OCI-M2 (cell line): ENCODE results near the gene ESRRG.
"Not testable (repeated sequence)": the region's sequence is repeated elsewhere in the genome, so short reads cannot be mapped to it uniquely, and the experiment has no call there.

Source experiments
- DNase-seq: peaks from one replicate; lab custom pipeline; 2025; ENCODE audit not compliant: unreplicated experiment; lab: John Stamatoyannopoulos, UW

ESRRG gene

DNA sequence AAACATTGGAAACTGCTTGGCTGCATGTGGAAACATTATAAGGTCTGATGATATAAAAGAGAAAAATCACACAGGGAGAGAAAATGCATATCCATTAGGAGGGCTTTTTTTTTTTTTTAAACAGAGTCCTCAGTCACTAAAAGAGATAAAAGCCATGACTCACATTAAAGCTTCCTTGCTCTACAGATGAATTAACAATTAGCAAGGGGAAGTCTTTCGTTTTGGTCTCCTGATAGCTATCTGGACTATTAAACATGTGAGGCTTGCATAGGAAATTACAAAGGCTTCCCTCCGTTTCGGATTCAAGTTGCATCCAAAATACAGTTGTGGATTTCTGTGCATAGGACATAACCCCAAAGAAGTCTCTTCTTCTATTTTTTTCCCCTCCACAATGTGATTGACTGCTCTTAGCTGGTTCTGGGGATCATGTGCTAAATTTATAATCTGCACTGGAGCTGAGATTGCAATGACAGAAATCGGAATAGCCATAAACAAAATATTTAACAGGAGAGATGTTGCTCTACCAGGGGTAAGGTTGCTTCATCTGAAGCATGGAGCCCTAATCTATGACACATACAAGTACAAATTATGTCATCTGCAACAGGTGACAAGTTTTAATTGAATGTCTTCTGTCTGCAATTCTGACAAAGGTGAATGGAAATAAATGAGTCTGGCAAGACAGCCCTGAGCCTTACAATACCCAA lies 146.8 kb downstream of the ESRRG start:
- no peak for DNase-seq

DNA sequence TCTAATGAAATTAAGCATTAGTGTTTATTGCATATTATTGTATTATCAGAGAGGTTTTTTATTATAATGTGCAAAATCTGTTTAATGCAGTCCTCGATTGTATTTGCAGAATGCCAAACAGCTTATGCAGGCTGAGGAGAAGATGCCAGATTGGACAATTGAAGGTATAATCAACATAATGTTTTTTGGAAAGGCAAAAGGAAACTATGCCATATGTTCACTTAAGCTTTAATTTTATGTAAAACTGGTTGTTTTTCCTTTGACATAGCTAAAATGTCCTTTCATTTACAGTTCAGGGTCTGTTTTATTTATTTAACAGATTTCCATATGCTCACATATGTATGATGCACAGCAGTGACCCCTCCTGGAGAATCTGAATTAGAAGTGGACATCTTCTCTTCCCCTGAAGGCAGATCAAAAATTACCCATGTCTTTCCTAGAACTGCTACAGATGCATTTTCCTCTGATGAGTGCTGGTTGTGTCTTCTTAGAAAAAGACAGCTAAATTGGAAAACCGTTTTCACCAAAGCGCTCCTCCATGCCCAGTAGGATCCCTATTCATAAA lies 156.5 kb downstream of the ESRRG start:
- DNase-seq = no peak

DNA sequence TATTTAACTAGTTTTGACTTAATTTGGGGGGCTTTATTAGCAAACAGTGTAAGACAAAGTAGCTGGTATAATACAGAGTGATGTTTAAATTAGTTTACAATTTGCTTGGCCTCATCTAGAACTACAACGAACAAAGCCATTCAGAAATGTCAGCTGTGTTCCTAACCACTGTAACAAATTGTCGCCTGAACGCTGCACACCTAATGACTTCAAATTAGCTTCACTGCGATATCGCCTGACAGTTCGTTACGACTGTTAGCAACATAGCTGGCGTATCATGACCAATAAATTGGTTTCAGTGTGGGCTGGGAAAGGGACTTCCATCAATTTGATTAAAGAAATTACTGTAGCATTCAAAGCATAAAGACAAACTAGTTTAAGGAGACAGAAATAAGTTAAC lies 160.1 kb downstream of the ESRRG start:
- DNase-seq = no peak

DNA sequence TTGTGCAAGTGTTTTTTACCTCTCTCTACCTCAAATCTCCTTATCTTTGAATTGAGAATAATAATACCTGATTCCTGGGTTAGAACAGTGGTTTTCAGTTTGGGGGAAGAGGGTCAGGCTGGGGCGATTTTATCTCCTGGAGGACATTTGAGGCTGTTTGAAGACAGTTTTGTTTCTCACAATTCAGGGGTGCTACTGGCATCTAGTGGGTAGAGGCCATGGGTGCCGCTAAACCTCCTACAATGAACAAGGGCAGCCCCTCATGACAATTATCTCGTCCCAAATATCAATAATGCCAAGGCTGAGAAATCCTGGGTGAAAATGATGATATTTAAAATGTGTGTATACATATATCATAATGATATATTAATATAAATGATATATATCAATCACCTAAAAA lies 160.8 kb downstream of the ESRRG start:
- no peak for DNase-seq

DNA sequence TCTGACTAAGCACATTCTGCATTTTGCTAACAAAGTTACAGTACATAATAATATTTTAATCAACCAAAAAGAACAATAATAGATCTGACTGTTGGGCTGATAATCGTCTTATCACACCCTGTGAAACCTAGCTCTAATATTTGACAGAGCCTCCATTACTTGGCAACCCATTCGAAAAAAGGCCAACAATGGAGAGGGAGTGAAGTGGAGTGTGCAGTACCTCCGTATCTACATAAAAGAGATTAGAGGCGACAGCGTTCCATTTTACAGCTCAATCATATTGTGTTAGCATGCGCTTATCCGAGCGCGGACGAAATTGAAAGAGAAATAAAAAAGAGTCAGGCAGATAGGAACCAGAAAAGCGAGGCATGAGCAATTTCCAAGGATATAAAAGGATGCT lies 162.7 kb downstream of the ESRRG start:
- no peak for DNase-seq

DNA sequence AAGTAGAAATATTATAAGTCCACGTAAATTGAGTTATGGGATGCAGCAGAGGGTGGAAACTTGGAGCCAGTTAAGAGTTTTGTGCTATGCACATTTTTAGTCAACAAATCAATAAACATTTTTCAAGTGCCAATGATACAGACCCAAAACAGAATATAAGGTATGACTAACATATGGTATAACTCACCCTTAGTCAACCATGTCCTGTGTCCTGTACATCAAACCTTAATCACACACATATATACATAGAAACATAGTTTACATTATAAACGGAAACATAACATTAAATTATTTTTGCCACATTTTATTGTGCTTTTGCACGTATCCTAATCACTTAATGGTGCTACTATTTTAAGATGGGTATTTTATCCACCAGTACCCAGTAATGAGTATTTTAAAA lies 163.9 kb downstream of the ESRRG start:
- DNase-seq = no peak

DNA sequence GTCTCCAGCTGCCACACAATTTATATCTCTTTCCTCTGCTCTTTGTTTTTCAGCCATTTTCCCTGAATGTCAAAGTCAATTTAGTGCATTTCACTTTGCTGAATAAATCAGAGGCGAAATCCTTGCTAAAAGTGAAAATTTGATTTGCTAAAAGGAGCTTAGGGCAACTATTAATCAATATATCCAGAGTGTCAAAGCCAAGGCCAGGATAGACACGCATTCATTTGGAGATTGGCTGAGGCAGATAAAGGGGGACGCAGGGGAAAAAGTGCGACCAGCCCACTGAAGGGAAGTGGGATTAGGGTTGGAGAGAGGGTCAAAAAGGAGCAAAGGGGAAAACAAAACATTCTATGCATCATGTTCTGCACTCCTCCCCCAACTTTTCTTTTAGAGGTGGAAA lies 167.6 kb downstream of the ESRRG start:
- no peak for DNase-seq

DNA sequence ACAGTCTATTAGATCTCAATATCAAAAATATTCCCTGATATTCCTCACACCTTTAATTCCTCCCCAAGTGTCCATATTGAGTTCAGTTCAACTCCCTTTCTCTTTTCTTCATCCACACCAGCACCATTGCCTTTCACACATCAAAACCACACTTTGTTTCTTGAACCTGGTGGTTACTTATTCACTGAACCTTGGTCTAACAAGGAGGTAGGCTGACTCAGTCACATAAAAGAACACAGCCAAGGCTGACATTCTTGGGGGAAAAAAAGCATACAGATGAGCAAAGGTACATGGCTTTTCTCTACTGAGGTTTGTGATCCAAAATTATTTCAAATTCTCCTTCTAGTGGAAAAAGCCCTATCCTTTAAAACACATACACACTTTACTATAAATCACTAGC lies 168.3 kb downstream of the ESRRG start:
- DNase-seq = no peak

DNA sequence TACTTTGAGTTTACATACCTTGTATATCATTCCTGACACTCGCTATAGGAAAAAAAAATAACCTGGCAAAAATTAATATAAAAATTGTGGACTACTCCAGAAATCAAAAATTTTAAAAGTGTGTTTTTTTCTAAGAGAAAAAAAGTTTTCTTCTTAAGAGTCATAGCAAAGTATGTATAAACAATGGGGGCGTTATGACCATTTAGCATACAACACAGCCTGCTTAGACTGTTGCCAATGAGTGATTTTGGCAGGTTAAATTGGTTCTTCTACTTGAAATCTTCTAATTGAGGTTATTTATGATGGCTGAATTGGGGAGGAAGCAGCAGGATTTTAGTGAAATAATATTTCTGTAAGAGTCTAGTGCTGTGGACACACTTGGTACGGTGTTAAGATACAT lies 169.5 kb downstream of the ESRRG start:
- no peak for DNase-seq

DNA sequence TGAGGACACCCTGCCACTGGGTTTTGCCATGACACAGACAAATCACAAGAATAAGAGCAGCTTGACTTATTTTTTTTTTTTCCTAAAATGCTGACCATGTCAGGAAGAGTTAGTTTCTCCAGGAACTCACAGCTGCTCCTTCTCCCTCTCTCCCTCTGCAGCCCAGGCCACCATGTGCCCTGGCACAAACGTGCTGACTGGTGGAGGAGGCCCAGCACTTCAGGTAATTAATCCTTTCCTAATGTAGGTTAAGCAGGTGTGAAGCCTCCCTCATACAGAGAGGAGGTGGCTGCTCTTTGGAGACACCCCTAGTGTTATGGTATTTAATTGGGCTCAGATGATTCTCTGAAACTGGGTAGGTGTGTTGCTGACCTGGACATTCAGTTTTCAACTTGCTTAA lies 170.2 kb downstream of the ESRRG start:
- DNase-seq = no peak

DNA sequence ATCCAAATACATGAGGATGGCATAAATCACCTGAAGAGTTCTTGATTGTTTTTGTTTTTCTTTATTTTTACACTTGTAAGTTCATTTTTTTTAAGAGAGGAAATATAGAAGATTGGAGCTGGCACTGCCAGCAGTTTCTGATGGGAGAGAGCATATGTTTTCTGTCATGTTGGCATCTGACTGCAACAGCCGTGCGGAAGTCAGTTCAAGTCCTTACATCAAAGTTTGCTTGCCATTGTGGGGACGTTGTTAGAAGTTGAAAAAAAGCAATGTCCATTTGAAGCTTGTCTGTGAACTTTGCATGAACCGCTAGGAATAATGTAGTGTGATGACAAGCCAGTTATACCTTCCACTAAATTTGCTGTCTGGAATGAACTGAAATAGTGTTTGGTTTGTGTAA lies 173.4 kb downstream of the ESRRG start:
- no peak for DNase-seq

DNA sequence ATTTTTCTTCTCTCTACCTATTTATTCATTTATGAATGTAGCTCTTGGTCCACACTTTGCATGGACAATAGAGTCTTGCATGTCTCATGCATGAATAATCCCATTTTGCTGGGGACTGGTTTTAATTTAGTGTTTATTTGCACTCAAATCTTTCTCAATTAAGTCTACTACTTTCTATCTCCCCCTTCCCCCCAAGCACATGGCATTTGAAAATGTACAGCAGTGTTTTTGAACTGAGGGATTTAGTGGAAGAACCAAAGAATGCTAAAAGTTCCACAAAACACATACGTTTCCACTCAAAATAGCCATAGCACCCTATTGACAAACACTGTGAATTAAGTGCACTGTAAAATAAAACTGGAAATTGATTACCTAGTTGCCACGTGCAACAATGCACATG lies 180.5 kb downstream of the ESRRG start:
- DNase-seq = no peak

DNA sequence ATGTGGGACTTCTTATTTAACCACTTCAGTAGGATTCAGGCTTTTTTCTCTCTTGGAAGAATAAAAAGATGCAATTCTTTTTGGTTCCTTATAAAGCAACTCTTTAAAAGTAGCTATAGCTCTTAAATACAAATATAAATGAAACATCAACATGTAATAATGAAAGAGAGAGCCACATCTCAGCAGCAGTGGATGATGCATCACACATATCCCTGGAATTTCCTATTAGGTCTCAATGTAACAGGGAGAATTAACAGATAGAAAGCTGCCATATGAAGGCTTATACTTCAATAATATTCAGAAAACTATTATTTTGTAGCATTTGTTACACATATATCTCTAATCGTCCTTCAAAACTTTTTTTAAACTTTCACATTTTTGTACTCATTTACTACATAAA lies 181.0 kb downstream of the ESRRG start:
- DNase-seq = no peak

DNA sequence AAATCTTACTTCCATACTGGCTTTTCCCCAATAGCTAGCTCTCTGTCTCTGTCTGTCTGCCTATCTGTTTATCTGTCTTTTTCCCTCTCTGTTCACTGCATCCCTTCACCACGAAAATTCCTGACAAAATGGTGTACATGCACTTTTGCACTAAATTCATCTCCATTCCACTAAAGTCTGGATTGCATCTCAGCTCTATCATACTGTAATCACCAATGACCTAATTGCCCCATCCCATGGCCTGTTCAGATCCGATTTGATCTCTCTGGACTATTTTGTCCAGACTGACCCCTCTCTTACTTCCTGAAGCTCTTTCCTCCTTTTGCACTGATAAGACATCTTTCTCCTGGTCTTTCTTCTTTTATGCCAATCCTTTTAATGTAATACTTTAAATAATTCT lies 187.5 kb downstream of the ESRRG start:
- DNase-seq = no peak

DNA sequence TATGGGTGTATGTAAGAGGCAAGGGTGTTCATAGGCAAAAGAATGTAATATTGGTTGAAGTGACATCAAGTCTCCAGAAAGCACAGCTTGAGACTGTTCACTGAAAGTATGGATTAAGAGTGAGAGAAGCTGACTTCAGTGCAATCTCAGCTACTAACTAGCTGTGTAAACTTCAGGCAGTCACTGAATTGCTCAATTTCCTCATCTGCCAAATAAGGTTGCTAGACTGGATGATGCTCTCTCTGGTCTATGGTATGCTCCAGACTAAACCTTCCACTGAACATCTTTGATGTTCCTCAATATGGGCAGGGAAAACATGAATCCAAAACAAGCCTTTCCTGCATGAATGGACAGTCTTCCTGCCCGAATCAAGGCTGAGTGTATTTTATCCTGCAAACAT lies 188.2 kb downstream of the ESRRG start:
- DNase-seq = no peak

DNA sequence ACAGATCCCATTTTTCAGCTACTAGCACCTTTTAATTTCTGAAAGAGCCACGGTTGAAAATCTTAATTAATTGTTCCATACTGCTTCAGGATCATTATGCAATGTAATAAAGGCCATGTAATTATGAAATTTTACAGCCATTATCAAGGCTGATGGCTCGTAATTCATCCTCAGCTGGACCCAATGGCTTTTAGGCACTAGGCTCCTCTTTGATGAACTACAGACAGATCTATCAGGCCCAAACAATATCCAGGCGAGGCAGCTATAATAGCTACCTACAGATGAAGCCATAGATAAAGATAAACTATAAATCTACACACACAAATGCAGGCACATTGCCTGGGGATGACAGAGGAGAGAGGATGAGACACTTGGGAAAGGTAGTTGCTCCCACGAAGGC lies 189.5 kb downstream of the ESRRG start:
- DNase-seq = no peak

DNA sequence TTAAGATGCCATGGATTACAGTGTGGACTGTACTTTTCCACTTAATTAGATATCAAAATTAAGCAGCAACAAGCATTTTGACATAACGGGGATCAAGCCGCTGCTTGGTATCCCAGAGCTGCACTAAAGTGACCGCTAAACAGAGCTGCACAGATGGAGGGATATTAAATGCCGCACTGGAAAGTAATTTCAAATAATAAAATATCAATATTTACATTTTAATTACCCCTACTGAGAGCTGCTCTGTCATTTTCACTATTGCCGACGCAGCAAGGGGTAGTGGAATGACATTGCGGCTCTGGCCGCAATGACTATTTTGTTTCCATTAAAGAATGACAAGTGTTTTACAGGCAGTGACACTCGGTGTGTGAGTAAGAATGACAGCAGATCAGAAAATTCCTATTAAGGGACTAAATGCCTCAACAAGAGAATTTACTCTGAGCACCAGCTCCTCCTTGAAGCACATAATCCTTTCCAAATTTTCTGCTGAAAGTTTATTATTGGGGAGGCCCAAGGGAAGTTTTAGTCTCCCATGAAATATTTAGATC lies 190.9 kb downstream of the ESRRG start:
- no peak for DNase-seq

DNA sequence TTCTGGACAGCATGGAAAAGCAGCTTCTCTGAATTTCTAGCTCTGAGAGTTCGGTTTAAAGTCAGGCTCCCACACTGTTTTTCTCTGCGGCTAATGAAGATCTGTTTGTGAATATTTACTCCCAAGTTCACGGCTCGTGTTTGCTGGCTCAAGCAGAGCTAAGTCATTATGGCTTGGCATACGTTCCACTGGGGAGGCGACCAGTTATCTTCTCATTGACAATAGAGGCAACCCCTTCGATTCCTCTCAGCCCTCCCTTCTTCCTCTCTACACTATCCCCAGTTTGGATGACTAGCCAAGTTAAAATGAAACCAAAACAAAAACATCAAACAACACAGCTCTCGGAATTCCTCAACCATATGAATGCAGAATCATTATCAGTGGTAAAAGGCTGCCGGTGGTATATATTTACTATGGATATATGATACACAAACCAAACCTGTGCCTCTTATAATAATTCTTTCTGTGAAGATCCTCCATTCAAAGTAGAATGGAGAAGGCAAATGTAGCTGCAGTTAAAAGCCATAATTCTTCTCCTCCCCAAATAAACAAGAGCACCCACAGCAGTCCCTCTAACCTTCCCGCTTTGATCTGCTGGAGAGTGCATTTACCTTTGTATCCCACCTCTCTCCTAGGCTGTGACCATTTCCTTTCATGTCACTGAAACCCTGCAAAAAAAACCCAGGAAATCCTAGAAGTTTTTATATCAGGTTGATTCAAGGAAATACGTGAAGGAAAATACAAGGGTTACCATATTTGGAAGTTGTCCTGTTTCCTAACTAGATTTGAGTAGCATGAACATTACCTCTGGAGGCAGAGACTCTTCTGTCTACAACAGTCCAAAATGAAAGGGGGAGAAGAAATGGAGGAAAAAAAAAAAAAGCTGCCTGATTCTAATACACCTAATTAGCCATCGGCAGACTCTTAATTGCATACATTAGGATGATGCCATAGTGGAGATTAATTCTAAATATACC lies 191.7 kb downstream of the ESRRG start:
- no peak for DNase-seq

DNA sequence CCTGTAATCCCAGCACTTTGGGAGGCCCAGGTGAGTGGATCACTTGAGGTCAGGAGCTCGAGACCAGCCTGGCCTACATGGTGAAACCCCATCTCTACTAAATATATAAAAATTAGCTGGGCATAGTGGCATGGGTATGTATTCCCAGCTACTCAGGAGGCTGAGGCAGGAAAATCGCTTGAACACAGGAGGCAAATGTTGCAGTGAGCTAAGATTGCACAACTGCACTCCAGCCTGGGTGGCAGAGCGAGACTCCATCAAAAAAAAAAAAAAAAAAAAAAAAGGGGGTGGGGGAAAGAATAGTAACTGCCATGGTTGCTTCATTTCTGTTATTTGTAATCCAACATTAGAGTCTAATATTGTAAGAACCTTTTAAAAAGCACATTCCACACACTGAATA lies 193.4 kb downstream of the ESRRG start:
- not testable (repeated sequence) for DNase-seq

DNA sequence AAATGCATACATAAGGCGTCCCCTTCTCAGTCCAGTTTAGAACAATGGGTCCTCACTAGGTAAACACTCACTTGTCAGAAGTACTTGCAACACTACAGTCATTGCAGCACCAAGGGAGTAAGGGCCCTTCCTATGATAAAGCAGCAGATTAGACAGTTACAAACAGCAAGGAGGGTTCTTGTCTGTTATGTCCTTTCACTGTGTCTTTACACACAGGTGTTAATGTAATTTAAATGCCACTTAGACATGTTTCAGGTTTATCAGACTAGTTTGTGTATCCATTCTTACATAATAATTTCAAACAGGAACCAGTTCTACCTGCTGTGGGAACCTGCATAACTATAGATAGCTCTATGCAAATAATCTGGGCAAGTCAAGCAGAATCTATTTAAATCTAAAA lies 194.4 kb downstream of the ESRRG start:
- DNase-seq = no peak

DNA sequence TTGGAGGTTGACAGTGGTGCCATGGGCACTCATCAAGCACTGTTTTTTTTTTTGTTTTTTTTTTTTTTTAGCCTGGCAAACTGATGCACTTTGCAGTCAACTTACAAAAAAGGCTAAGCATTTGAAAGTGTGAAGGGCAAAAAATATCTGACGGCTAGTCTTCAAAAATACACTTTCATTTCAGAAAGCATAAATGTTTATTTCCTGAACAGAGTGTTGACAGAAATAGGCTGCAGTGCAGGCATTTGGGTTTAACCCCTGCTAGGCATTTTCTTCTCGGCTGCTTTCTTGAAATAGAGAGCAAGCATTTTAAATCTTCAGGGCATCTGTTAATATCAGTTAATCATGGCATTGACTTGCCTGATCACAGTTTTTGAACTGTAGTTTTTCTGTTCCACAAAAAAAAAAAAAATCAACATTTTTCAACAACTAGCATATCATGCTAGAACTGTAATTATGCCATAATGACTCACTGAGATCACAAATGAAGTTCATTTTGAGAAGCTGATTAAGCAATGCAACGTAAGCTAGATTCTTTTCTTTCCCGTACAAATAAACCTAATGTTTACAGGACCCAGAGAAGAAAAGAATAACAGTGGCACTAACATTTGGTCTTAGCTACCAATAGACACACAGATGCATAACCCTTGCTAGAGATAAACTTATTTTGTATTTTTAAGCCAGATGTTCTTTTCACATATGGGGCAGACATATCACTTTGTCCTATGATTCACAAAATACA lies 199.6 kb downstream of the ESRRG start:
- DNase-seq = no peak
